Measurements from ENCODE around the gene SLC41A2. TPM values are rescaled to one million over a fixed set of nuclear protein-coding genes. Genes with fewer than 3 reads are reported as not detected.

SLC41A2 gene
- total and polyA plus RNA-seq, 8 donors, result 2.5 to 35.7 (median 4.2) TPM

- H3K9me3 ChIP-seq, result no peaks in the 10 kb centered on the region
- H3K27ac ChIP-seq, result no peak overlapping the region
- no peaks in the 10 kb centered on the region for H3K36me3 ChIP-seq
- H3K4me1 ChIP-seq, result no peaks in the 10 kb centered on the region
- no peak for DNase-seq
- H3K4me3 ChIP-seq, result no peak overlapping the region
- no peaks in the 10 kb centered on the region for H3K27me3 ChIP-seq
- no peak for ATAC-seq
- intact Hi-C loops (cut with DNase I), result no loop called here
- TF ChIP-seq CTCF (IDR thresholded peaks at IDR 0.05), result no peak
These were observed 15.2 kb upstream of the SLC41A2 start for GRCh38 chr12:104973250-104973649.

- H3K27me3 ChIP-seq, result no peaks in the 10 kb centered on the region
- H3K4me1 ChIP-seq, result no peaks in the 10 kb centered on the region
- H3K27ac ChIP-seq, result no peak overlapping the region
- DNase-seq, result no peak
- intact Hi-C loops (cut with DNase I), result no loop called here
- no peak overlapping the region for H3K4me3 ChIP-seq
- no peak for ATAC-seq
- H3K9me3 ChIP-seq, result no peaks in the 10 kb centered on the region
- TF ChIP-seq CTCF (IDR thresholded peaks at IDR 0.05), result no peak
- no peaks in the 10 kb centered on the region for H3K36me3 ChIP-seq
These were observed 13.2 kb upstream of the SLC41A2 start for GRCh38 chr12:104971306-104971705.

- no peak for TF ChIP-seq CTCF (IDR thresholded peaks at IDR 0.05)
These were observed 11.3 kb upstream of the SLC41A2 start for GRCh38 chr12:104969343-104969742.

GRCh38 chr12:104966677-104967076 is 8.6 kb upstream of the SLC41A2 start:
- intact Hi-C loops (cut with DNase I), result no loop called here
- ATAC-seq (no peak), DNase-seq (no peak)
- TF ChIP-seq CTCF (IDR thresholded peaks at IDR 0.05), result no peak
- Histone ChIP-seq H3K27ac (no peak overlapping the region), H3K4me1 (no peaks in the 10 kb centered on the region), H3K27me3 (peaks cover 0 to 10% of the 10 kb centered on the region in 2 donors), H3K4me3 (no peak overlapping the region), H3K36me3 (no peaks in the 10 kb centered on the region), H3K9me3 (no peaks in the 10 kb centered on the region)

More at GRCh38 chr12:104969343-104969742, 11.3 kb upstream of the SLC41A2 start:
- H3K4me1 ChIP-seq, result no peaks in the 10 kb centered on the region
- no peak for DNase-seq
- H3K27me3 ChIP-seq, result no peaks in the 10 kb centered on the region
- no peaks in the 10 kb centered on the region for H3K36me3 ChIP-seq
- intact Hi-C loops (cut with DNase I), result no loop called here
- ATAC-seq, result no peak
- no peaks in the 10 kb centered on the region for H3K9me3 ChIP-seq
- H3K27ac ChIP-seq, result no peak overlapping the region
- H3K4me3 ChIP-seq, result no peak overlapping the region

GRCh38 chr12:104964856-104965205 is 6.7 kb upstream of the SLC41A2 start:
- H3K27me3 ChIP-seq, result peaks cover 0 to 23% of the 10 kb centered on the region in 2 donors
- no peak for ATAC-seq
- no peak overlapping the region for H3K4me3 ChIP-seq
- H3K36me3 ChIP-seq, result no peaks in the 10 kb centered on the region
- H3K9me3 ChIP-seq, result no peaks in the 10 kb centered on the region
- no peak for DNase-seq
- intact Hi-C loops (cut with DNase I), result no loop called here
- no peak overlapping the region for H3K27ac ChIP-seq
- peaks cover 0 to 1% of the 10 kb centered on the region in 2 donors for H3K4me1 ChIP-seq
- TF ChIP-seq CTCF (IDR thresholded peaks at IDR 0.05), result no peak
